ENCODE results near the gene ASCC1. TPM values are rescaled to one million over a fixed set of nuclear protein-coding genes. Genes with fewer than 3 reads are reported as not detected.

The ASCC1 gene
- total and polyA plus RNA-seq, 2 of the 13 experiments (the other 11 are each of a cell fraction or from before 2014, with no cell fraction given): 21.6 to 30.1 TPM

DNA sequence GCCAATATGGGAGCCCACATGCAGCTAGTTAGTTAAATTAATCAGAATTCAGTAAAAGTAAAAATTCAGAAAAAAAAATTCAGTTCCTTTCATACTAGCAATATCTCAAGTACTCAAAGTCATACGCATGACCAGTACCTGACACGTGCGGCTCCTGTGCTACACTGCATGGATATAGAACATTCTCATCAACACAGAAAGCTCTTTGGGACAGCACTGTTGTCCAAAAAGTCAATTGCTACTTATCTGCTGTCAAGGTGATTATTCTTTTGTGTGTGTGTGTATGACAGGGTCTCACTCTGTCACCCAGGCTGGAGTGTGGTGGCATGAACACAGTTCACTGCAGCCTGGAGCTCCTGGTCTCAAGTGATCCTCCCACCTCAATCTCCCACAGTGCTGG is 15.2 kb downstream of the ASCC1 start:
- WGBS (ENCODE audit: low lambda C conversion rate): 98% methylated on average over 3 of the region's 3 CpGs
- CTCF ChIA-PET (ENCODE audit: low intra/inter-chr PET ratio, low total read pairs): no interaction called here
- no peak overlapping the region for H3K4me2 ChIP-seq (ENCODE audit: low read depth, low read length)
- BruUV-seq (replicated peaks): no TSS peak
- no peak overlapping the region for H2AFZ ChIP-seq (ENCODE audit: low read length)
- H3K36me3 ChIP-seq (replicated peaks in 1 of 2; ENCODE audit: control insufficient read depth in 1 of 2, insufficient read depth in 2 of 2, low read length in 2 of 2): peaks cover 8 to 40% of the 10 kb centered on the region in 2 experiments
- H3K9ac ChIP-seq (ENCODE audit: insufficient read depth, low read depth, low read length): no peak overlapping the region
- no peak for ATAC-seq
- TF ChIP-seq HNRNPK (IDR thresholded peaks at IDR 0.05; ENCODE audit: low read depth, low read length, poor library complexity, severe bottlenecking) (no peak), SIN3B (IDR thresholded peaks at IDR 0.05; ENCODE audit: low read length) (no peak), ELF1 (CRISPR knock-in tag; IDR thresholded peaks at IDR 0.05) (no peak), ZSCAN31 (CRISPR knock-in tag; IDR thresholded peaks at IDR 0.05; ENCODE audit: low read depth) (no peak), HNF4A (CRISPR knock-in tag; IDR thresholded peaks at IDR 0.05) (no peak), SAP130 (CRISPR knock-in tag; IDR thresholded peaks at IDR 0.05; ENCODE audit: low read depth) (no peak), MIER2 (CRISPR knock-in tag; IDR thresholded peaks at IDR 0.05) (no peak), JDP2 (CRISPR knock-in tag; IDR thresholded peaks at IDR 0.05; ENCODE audit: borderline replicate concordance) (no peak), PAX8 (CRISPR knock-in tag; IDR thresholded peaks at IDR 0.05; ENCODE audit: borderline replicate concordance) (no peak), ATF7 (IDR thresholded peaks at IDR 0.05) (no peak), ATF7 (CRISPR knock-in tag; IDR thresholded peaks at IDR 0.05) (no peak), ZNF20 (CRISPR knock-in tag; IDR thresholded peaks at IDR 0.05) (no peak), NFIC (IDR thresholded peaks at IDR 0.05; ENCODE audit: low read length) (no peak)
- TF ChIP-seq, protein P1, sequence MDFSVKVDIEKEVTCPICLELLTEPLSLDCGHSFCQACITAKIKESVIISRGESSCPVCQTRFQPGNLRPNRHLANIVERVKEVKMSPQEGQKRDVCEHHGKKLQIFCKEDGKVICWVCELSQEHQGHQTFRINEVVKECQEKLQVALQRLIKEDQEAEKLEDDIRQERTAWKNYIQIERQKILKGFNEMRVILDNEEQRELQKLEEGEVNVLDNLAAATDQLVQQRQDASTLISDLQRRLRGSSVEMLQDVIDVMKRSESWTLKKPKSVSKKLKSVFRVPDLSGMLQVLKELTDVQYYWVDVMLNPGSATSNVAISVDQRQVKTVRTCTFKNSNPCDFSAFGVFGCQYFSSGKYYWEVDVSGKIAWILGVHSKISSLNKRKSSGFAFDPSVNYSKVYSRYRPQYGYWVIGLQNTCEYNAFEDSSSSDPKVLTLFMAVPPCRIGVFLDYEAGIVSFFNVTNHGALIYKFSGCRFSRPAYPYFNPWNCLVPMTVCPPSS (IDR thresholded peaks at IDR 0.05): no peak
- TF ChIP-seq, protein P2, sequence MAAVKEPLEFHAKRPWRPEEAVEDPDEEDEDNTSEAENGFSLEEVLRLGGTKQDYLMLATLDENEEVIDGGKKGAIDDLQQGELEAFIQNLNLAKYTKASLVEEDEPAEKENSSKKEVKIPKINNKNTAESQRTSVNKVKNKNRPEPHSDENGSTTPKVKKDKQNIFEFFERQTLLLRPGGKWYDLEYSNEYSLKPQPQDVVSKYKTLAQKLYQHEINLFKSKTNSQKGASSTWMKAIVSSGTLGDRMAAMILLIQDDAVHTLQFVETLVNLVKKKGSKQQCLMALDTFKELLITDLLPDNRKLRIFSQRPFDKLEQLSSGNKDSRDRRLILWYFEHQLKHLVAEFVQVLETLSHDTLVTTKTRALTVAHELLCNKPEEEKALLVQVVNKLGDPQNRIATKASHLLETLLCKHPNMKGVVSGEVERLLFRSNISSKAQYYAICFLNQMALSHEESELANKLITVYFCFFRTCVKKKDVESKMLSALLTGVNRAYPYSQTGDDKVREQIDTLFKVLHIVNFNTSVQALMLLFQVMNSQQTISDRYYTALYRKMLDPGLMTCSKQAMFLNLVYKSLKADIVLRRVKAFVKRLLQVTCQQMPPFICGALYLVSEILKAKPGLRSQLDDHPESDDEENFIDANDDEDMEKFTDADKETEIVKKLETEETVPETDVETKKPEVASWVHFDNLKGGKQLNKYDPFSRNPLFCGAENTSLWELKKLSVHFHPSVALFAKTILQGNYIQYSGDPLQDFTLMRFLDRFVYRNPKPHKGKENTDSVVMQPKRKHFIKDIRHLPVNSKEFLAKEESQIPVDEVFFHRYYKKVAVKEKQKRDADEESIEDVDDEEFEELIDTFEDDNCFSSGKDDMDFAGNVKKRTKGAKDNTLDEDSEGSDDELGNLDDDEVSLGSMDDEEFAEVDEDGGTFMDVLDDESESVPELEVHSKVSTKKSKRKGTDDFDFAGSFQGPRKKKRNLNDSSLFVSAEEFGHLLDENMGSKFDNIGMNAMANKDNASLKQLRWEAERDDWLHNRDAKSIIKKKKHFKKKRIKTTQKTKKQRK (IDR thresholded peaks at IDR 0.05; ENCODE audit: low read length): no peak
- TF ChIP-seq, protein P3, sequence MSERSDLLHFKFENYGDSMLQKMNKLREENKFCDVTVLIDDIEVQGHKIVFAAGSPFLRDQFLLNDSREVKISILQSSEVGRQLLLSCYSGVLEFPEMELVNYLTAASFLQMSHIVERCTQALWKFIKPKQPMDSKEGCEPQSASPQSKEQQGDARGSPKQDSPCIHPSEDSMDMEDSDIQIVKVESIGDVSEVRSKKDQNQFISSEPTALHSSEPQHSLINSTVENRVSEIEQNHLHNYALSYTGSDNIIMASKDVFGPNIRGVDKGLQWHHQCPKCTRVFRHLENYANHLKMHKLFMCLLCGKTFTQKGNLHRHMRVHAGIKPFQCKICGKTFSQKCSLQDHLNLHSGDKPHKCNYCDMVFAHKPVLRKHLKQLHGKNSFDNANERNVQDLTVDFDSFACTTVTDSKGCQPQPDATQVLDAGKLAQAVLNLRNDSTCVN (CRISPR knock-in tag; IDR thresholded peaks at IDR 0.05; ENCODE audit: borderline replicate concordance): no peak
- TF ChIP-seq, protein P4, sequence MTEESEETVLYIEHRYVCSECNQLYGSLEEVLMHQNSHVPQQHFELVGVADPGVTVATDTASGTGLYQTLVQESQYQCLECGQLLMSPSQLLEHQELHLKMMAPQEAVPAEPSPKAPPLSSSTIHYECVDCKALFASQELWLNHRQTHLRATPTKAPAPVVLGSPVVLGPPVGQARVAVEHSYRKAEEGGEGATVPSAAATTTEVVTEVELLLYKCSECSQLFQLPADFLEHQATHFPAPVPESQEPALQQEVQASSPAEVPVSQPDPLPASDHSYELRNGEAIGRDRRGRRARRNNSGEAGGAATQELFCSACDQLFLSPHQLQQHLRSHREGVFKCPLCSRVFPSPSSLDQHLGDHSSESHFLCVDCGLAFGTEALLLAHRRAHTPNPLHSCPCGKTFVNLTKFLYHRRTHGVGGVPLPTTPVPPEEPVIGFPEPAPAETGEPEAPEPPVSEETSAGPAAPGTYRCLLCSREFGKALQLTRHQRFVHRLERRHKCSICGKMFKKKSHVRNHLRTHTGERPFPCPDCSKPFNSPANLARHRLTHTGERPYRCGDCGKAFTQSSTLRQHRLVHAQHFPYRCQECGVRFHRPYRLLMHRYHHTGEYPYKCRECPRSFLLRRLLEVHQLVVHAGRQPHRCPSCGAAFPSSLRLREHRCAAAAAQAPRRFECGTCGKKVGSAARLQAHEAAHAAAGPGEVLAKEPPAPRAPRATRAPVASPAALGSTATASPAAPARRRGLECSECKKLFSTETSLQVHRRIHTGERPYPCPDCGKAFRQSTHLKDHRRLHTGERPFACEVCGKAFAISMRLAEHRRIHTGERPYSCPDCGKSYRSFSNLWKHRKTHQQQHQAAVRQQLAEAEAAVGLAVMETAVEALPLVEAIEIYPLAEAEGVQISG (CRISPR knock-in tag; IDR thresholded peaks at IDR 0.05): no peak
- H3K4me3 ChIP-seq (replicated peaks in 1 of 3; ENCODE audit: insufficient read depth in 1 of 3, low read depth in 2 of 3, low read length in 3 of 3): no peak overlapping the region
- H3K27me3 ChIP-seq (ENCODE audit: control insufficient read depth in 1 of 2, insufficient read depth in 2 of 2, low read length in 2 of 2): no peaks in the 10 kb centered on the region
- H4K20me1 ChIP-seq (ENCODE audit: insufficient read depth, low read length): no peaks in the 10 kb centered on the region
- no peaks in the 10 kb centered on the region for H3K9me3 ChIP-seq (ENCODE audit: low read length)
- intact Hi-C loops (cut with micrococcal nuclease; ENCODE audit: unreplicated experiment) (no loop called here), in situ Hi-C loops (cut with HindIII; ENCODE audit: extremely low pct_ligation_motif_present, low pct_unique_long_range_greater_than_20kb) (no loop called here)
- no peaks in the 10 kb centered on the region for H3K4me1 ChIP-seq (ENCODE audit: insufficient read depth, low read length)
- no peaks in the 10 kb centered on the region for H3K79me2 ChIP-seq (ENCODE audit: insufficient read depth, low read length)
- POLR2A ChIA-PET: no interaction called here
- H3K27ac ChIP-seq (ENCODE audit: extremely low read length, insufficient read depth, low read length): no peak overlapping the region
- no peak for DNase-seq (ENCODE audit: low spot score)
- no peak for FAIRE-seq

Measured in HepG2 (cell line).